ENCODE measurements around the gene BBS7. TPM values are rescaled to one million over a fixed set of nuclear protein-coding genes. Genes with fewer than 3 reads are reported as not detected.

The BBS7 gene
- total and polyA plus RNA-seq, 2 of the 13 experiments (the other 11 are each of a cell fraction or from before 2014, with no cell fraction given): 9.0 to 15.7 TPM

GRCh38 chr4:121869841-121870822, at the start of gene BBS7 (continued):
- no peak for TF ChIP-seq ZNF276 (CRISPR knock-in tag; IDR thresholded peaks at IDR 0.05; ENCODE audit: low read depth)
- peak; percentile 63; the same call in 1 of the 2 replicates for TF ChIP-seq IRF2 (CRISPR knock-in tag; IDR thresholded peaks at IDR 0.05)
- TF ChIP-seq ZHX1 (CRISPR knock-in tag; IDR thresholded peaks at IDR 0.05; ENCODE audit: low read depth): 0 out of 2 replicates have a peak, but pooled peaks have one; percentile 7
- peak; percentile 85 for TF ChIP-seq HOXA3 (CRISPR knock-in tag; IDR thresholded peaks at IDR 0.05)
- TF ChIP-seq ZNF296 (CRISPR knock-in tag; conservative IDR thresholded peaks at IDR 0.05): 0 out of 2 replicates have a peak, but pooled peaks have one; percentile 51
- peak; percentile 74 for TF ChIP-seq TAF1 (CRISPR knock-in tag; IDR thresholded peaks at IDR 0.05)
- TF ChIP-seq ZNF709 (CRISPR knock-in tag; IDR thresholded peaks at IDR 0.05): peak; percentile 88
- 0 out of 2 replicates have a peak, but pooled peaks have one; percentile 31 for TF ChIP-seq HINFP (CRISPR knock-in tag; IDR thresholded peaks at IDR 0.05; ENCODE audit: low read depth)
- TF ChIP-seq POGZ (CRISPR knock-in tag; IDR thresholded peaks at IDR 0.05): peak; percentile 62
- peak; percentile 63 for TF ChIP-seq ZMYM2 (CRISPR knock-in tag; IDR thresholded peaks at IDR 0.05)
- peak; percentile 65; the same call in 1 of the 2 replicates for TF ChIP-seq IKZF5 (CRISPR knock-in tag; IDR thresholded peaks at IDR 0.05)
- TF ChIP-seq ZNF564 (CRISPR knock-in tag; IDR thresholded peaks at IDR 0.05): 0 out of 2 replicates have a peak, but pooled peaks have one; percentile 24
- TF ChIP-seq ISX (CRISPR knock-in tag; conservative IDR thresholded peaks at IDR 0.05): 0 out of 2 replicates have a peak, but pooled peaks have one; percentile 21
- TF ChIP-seq ZFX (CRISPR knock-in tag; IDR thresholded peaks at IDR 0.05; ENCODE audit: low read depth): peak; percentile 84
- 0 out of 2 replicates have a peak, but pooled peaks have one; percentile 24 for TF ChIP-seq MAZ (IDR thresholded peaks at IDR 0.05; ENCODE audit: borderline replicate concordance, low read depth, low read length)
- TF ChIP-seq MAZ (CRISPR knock-in tag; IDR thresholded peaks at IDR 0.05; ENCODE audit: low read depth): no peak
- TF ChIP-seq DMTF1 (CRISPR knock-in tag; IDR thresholded peaks at IDR 0.05): no peak
- peak; percentile 19; the same call in 1 of the 2 replicates for TF ChIP-seq FOXK1 (CRISPR knock-in tag; IDR thresholded peaks at IDR 0.05; ENCODE audit: borderline replicate concordance, low read depth)

All from HepG2 (cell line).